HCT116 (cell line): Measurements from ENCODE around the gene FBLN7. TPM values are rescaled to one million over a fixed set of nuclear protein-coding genes. Genes with fewer than 3 reads are reported as not detected.

Source experiments
- ATAC-seq: fragments of 200-7000 bp; cut with Tn5 transposase; 2 replicates; pipeline ENCODE4 v1.9.1; 2020; ENCODE audit warnings: mild to moderate bottlenecking, moderate library complexity
- BruUV-seq: library from RNA; stranded (reverse); fragments of 400-500 nt; replicated peaks from 2 replicates; lab custom pipeline; 2021; lab: Mats Ljungman, UMichigan
- CTCF ChIA-PET: fragments of 300-600 bp; sonication (Branson Sonifier 250); formaldehyde crosslinking; loops from one replicate; lab custom pipeline; 2021; ENCODE audit warnings: antibody characterized with exemption; lab: Charles Lee
- POLR2A ChIA-PET: fragments of 300-600, 350-600 bp; sonication (Branson Sonifier 250); formaldehyde crosslinking; loops from one replicate; lab custom pipeline; 2021; ENCODE audit warnings: antibody characterized with exemption; lab: Charles Lee
- RAD21 ChIA-PET, 2 experiments: fragments of 300-600 bp; sonication (Branson Sonifier 250); formaldehyde crosslinking; loops; one replicate each; lab custom pipeline; 2023; ENCODE audit warnings: low total read pairs in 2 of 2; ENCODE audit not compliant: uncharacterized antibody in 2 of 2, unreplicated experiment in 2 of 2, low non-redundant PET in 1 of 2; lab: Charles Lee
- DNase-seq: peaks from one replicate; pipeline ENCODE4 v3.0.0-alpha.2; 2010; ENCODE audit warnings: low read depth, low spot score
- H2AFZ ChIP-seq: fragments of 200-600 bp; shearing (Covaris generic), sonication (generic); 2 replicates; pipeline ENCODE4 v1.6.1; 2017; ENCODE audit warnings: low read depth, mixed run types, mixed read lengths, antibody characterized with exemption, low read length; ENCODE audit not compliant: poor library complexity, severe bottlenecking
- H3K27ac ChIP-seq: 2 replicates; pipeline ENCODE4 v1.5.1; 2012; ENCODE audit warnings: low read depth, low read length
- H3K27me3 ChIP-seq: fragments of 200-600 bp; sonication (generic); 2 replicates; pipeline ENCODE4 v1.6.1; 2016; ENCODE audit warnings: mixed run types, low read length, mixed read lengths; ENCODE audit not compliant: insufficient read depth
- H3K36me3 ChIP-seq, 2 experiments: fragments of 200-500 bp in 1 of 2; fragments of 200-600 bp in 1 of 2; sonication (Bioruptor generic) in 1 of 2; sonication (generic) in 1 of 2; 2 replicates each; pipeline versions ENCODE4 v1.5.1 to v1.6.1; 2014 to 2016; ENCODE audit warnings: low read length in 2 of 2, inconsistent platforms in 1 of 2, mixed read lengths in 1 of 2, mixed run types in 1 of 2; ENCODE audit not compliant: insufficient read depth in 2 of 2, control insufficient read depth in 1 of 2
- H3K4me1 ChIP-seq, 2 experiments: fragments of 200-600 bp in 1 of 2; sonication (generic) in 1 of 2; 2 replicates each; pipeline versions ENCODE4 v1.5.1 to v1.6.1; 2012 to 2017; ENCODE audit warnings: low read length in 2 of 2, inconsistent platforms in 1 of 2, mild to moderate bottlenecking in 1 of 2, mixed read lengths in 1 of 2, mixed run types in 1 of 2, moderate library complexity in 1 of 2; ENCODE audit not compliant: insufficient read depth in 2 of 2, control insufficient read depth in 1 of 2
- H3K4me2 ChIP-seq: fragments of 200-600 bp; sonication (generic); 2 replicates; pipeline ENCODE4 v1.6.1; 2017; ENCODE audit warnings: mixed run types, low read length, mixed read lengths
- H3K4me3 ChIP-seq, 2 experiments: fragments of 200-600 bp in 1 of 2; sonication (generic) in 1 of 2; replicated peaks in 1 of 2; 2 replicates each; pipeline ENCODE4 v1.5.1; 2011 to 2016; ENCODE audit warnings: low read length in 2 of 2, control low read depth in 1 of 2, low read depth in 1 of 2, mild to moderate bottlenecking in 1 of 2, mixed read lengths in 1 of 2, mixed run types in 1 of 2
- H3K79me2 ChIP-seq: fragments of 200-600 bp; sonication (generic); 2 replicates; pipeline ENCODE4 v1.6.1; 2017; ENCODE audit warnings: mild to moderate bottlenecking, mixed run types, low read length, moderate library complexity, mixed read lengths; ENCODE audit not compliant: insufficient read depth
- H3K9ac ChIP-seq: fragments of 200-600 bp; sonication (generic); 2 replicates; pipeline ENCODE4 v1.6.1; 2016; ENCODE audit warnings: low read length, mixed read lengths
- H3K9me2 ChIP-seq: fragments of 200-600 bp; sonication (generic), shearing (Covaris generic); 2 replicates; pipeline ENCODE4 v1.6.1; 2017; ENCODE audit warnings: mixed run types, mild to moderate bottlenecking, moderate library complexity; ENCODE audit not compliant: insufficient read depth
- H3K9me3 ChIP-seq, 2 experiments: fragments of 200-500 bp in 1 of 2; fragments of 200-600 bp in 1 of 2; sonication (Bioruptor generic) in 1 of 2; sonication (generic) in 1 of 2; 2 replicates each; pipeline ENCODE4 v1.6.1; 2014 to 2017; ENCODE audit warnings: low read length in 2 of 2, mixed read lengths in 2 of 2, inconsistent platforms in 1 of 2, low read depth in 1 of 2, mild to moderate bottlenecking in 1 of 2, mixed run types in 1 of 2, moderate library complexity in 1 of 2; ENCODE audit not compliant: control insufficient read depth in 1 of 2, insufficient read depth in 1 of 2
- H4K20me1 ChIP-seq: fragments of 200-600 bp; sonication (generic), shearing (Covaris generic); 2 replicates; pipeline ENCODE4 v1.6.1; 2017; ENCODE audit warnings: mixed run types, mild to moderate bottlenecking, moderate library complexity; ENCODE audit not compliant: insufficient read depth
- CEBPB ChIP-seq: IDR thresholded peaks from 2 replicates; pipeline ENCODE4 v1.6.1; 2012; ENCODE audit warnings: low read depth
- EZH2phosphoT487 ChIP-seq: fragments of 200-600 bp; IDR thresholded peaks from 2 replicates; pipeline ENCODE4 v1.6.1; 2018; ENCODE audit warnings: antibody characterized with exemption, borderline replicate concordance
- FOSL1 ChIP-seq: IDR thresholded peaks from 2 replicates; pipeline ENCODE4 v1.6.1; 2012; ENCODE audit warnings: low read depth
- POLR2AphosphoS5 ChIP-seq: IDR thresholded peaks from 2 replicates; pipeline ENCODE4 v1.6.1; 2011; ENCODE audit warnings: mild to moderate bottlenecking, low read depth, low read length, moderate library complexity
- SIN3A ChIP-seq: IDR thresholded peaks from 2 replicates; pipeline ENCODE4 v1.6.1; 2012; ENCODE audit warnings: low read depth
- SP1 ChIP-seq: IDR thresholded peaks from 2 replicates; pipeline ENCODE4 v1.6.1; 2012; ENCODE audit warnings: low read depth
- SRF ChIP-seq: IDR thresholded peaks from 2 replicates; pipeline ENCODE4 v1.6.1; 2012; ENCODE audit warnings: low read depth
- TCF7L2 ChIP-seq: IDR thresholded peaks from 2 replicates; pipeline ENCODE4 v1.7.0; 2011; ENCODE audit warnings: borderline replicate concordance, inconsistent platforms; ENCODE audit not compliant: insufficient read depth, insufficient read length; ENCODE audit errors: extremely low read depth
- intact Hi-C: fragments of 100-400 bp; cut with micrococcal nuclease; formaldehyde crosslinking; loops from 2 replicates; pipeline ENCODE4 v1.10.0; 2022
- total RNA-seq: library from RNA; stranded (reverse); gene quantifications from one replicate; pipeline ENCODE4 v1.2.1, GENCODE V29; 2021; ENCODE audit not compliant: unreplicated experiment
- TF ChIP-seq, protein P1 (sequence below), 3 experiments: fragments of 200-600 bp in 1 of 3; sonication (generic) in 1 of 3; IDR thresholded peaks in 2 of 3; conservative IDR thresholded peaks in 1 of 3; 2 replicates each; pipeline ENCODE4 v1.5.1; 2012 to 2017; ENCODE audit warnings: low read depth in 2 of 3, low read length in 2 of 3, antibody characterized with exemption in 1 of 3, borderline replicate concordance in 1 of 3, control low read depth in 1 of 3, mild to moderate bottlenecking in 1 of 3, mixed read lengths in 1 of 3, mixed run types in 1 of 3, moderate library complexity in 1 of 3; ENCODE audit not compliant: insufficient read depth in 1 of 3
- TF ChIP-seq, protein P2 (sequence below): IDR thresholded peaks from 2 replicates; pipeline ENCODE4 v1.6.1; 2012

FBLN7 gene
- total RNA-seq, 1 experiment from 2014 or later = 0.34 TPM

- Histone ChIP-seq H3K4me1 (peaks cover 10 to 13% of the 10 kb centered on the region in 2 experiments), H2AFZ (no peak overlapping the region), H3K27ac (no peak overlapping the region), H3K79me2 (no peaks in the 10 kb centered on the region), H3K4me3 (no peak overlapping the region), H3K9me3 (no peaks in the 10 kb centered on the region), H3K4me2 (no peak overlapping the region), H3K27me3 (no peaks in the 10 kb centered on the region), H3K9ac (no peak overlapping the region), H4K20me1 (no peaks in the 10 kb centered on the region), H3K36me3 (peaks cover 0 to 4% of the 10 kb centered on the region in 2 experiments; a peak in 1 of 4 replicates), H3K9me2 (no peaks in the 10 kb centered on the region)
- ChIA-PET POLR2A (no interaction called here), CTCF (no interaction called here), RAD21 (no interaction called here)
- DNase-seq (no peak), ATAC-seq (no peak)
- TF ChIP-seq CEBPB (no peak), SIN3A (no peak), SP1 (no peak), POLR2AphosphoS5 (no peak), EZH2phosphoT487 (no peak), SRF (no peak), TCF7L2 (no peak), FOSL1 (no peak)
- TF ChIP-seq, protein P1, sequence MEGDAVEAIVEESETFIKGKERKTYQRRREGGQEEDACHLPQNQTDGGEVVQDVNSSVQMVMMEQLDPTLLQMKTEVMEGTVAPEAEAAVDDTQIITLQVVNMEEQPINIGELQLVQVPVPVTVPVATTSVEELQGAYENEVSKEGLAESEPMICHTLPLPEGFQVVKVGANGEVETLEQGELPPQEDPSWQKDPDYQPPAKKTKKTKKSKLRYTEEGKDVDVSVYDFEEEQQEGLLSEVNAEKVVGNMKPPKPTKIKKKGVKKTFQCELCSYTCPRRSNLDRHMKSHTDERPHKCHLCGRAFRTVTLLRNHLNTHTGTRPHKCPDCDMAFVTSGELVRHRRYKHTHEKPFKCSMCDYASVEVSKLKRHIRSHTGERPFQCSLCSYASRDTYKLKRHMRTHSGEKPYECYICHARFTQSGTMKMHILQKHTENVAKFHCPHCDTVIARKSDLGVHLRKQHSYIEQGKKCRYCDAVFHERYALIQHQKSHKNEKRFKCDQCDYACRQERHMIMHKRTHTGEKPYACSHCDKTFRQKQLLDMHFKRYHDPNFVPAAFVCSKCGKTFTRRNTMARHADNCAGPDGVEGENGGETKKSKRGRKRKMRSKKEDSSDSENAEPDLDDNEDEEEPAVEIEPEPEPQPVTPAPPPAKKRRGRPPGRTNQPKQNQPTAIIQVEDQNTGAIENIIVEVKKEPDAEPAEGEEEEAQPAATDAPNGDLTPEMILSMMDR (IDR thresholded peaks at IDR 0.05 in 2 of 3, conservative IDR thresholded peaks at IDR 0.05 in 1 of 3; ENCODE audit: borderline replicate concordance in 1 of 3, insufficient read depth in 1 of 3, low read depth in 2 of 3, low read length in 2 of 3) = no peak
- TF ChIP-seq, protein P2, sequence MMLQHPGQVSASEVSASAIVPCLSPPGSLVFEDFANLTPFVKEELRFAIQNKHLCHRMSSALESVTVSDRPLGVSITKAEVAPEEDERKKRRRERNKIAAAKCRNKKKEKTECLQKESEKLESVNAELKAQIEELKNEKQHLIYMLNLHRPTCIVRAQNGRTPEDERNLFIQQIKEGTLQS = no peak
- intact Hi-C loops = no loop called here
- BruUV-seq = no TSS peak
These were observed 92.2 kb downstream of the FBLN7 start for GRCh38 chr2:112230371-112230770.

Other genes starting within 250 kb of the FBLN7 start
- 5.7 TPM for gene MERTK, start 239.8 kb upstream of the FBLN7 start, total RNA-seq
- 14.8 TPM for gene TMEM87B, start 83.1 kb upstream of the FBLN7 start, total RNA-seq
- 13.4 TPM for gene ZC3H8, start 116.7 kb downstream of the FBLN7 start, total RNA-seq
- gene ZC3H6, start 137.2 kb downstream of the FBLN7 start, total RNA-seq = 7.0 TPM